Adrenal gland (tissue), 12 donors: ENCODE results near the gene STK32C. TPM values are rescaled to one million over a fixed set of nuclear protein-coding genes. Genes with fewer than 3 reads are reported as not detected.
"Not testable (repeated sequence)": the region's sequence is repeated elsewhere in the genome, so short reads cannot be mapped to it uniquely, and the experiment has no call there.

Experiments used
- DNase-seq, 7 donors: peaks; one replicate each; pipeline ENCODE4 v3.0.0-alpha.2; 2019 to 2020
- H3K27ac ChIP-seq, 5 donors: fragments of 200-600 bp; sonication (generic) in 4 of 5; 1 replicate in 3 of 5; 2 replicates in 2 of 5; pipeline versions ENCODE4 v1.5.1 to v1.8.0; 2016 to 2020; ENCODE audit warnings: mild to moderate bottlenecking in 1 of 5
- H3K27me3 ChIP-seq: fragments of 200-600 bp; 2 replicates; pipeline ENCODE4 v1.8.0; 2021
- H3K36me3 ChIP-seq, 2 donors: fragments of 200-600 bp; replicated peaks in 1 of 2; 1 replicate in 1 of 2; 2 replicates in 1 of 2; pipeline versions ENCODE4 v1.5.1 to v1.8.0; 2018 to 2022
- H3K4me1 ChIP-seq, 2 donors: fragments of 200-600 bp; replicated peaks in 1 of 2; 1 replicate in 1 of 2; 2 replicates in 1 of 2; pipeline versions ENCODE4 v1.5.1 to v1.8.0; 2018 to 2021
- H3K4me3 ChIP-seq, 4 donors: fragments of 200-600 bp; sonication (generic) in 3 of 4; one replicate each; pipeline ENCODE4 v1.5.1; 2016 to 2018
- H3K9me3 ChIP-seq, 3 donors: fragments of 200-600 bp; sonication (generic) in 1 of 3; replicated peaks in 1 of 3; 1 replicate in 2 of 3; 2 replicates in 1 of 3; pipeline versions ENCODE4 v1.5.1 to v1.8.0; 2016 to 2021
- POLR2A ChIP-seq, 2 donors: fragments of 450-650 bp; IDR thresholded peaks; one replicate each; pipeline ENCODE4 v1.6.1; 2017; ENCODE audit warnings: antibody characterized with exemption in 2 of 2, mild to moderate bottlenecking in 2 of 2, moderate library complexity in 1 of 2
- WGBS, 4 donors: extraction: QIAGEN DNeasy Blood & Tissue Kit in 2 of 4; methylation state at CpG; one replicate each; pipeline versions ENCODE4 v1.1.5 to v1.1.7; 2013 to 2017; 5-methylcytosine and 5-hydroxymethylcytosine counted together
- intact Hi-C, 2 donors: fragments of 100-400 bp; cut with DNase I; formaldehyde crosslinking; loops; one replicate each; pipeline versions ENCODE4 v1.14.1 to v1.15.0; 2022 to 2023
- polyA plus RNA-seq, 3 donors: library from polyadenylated mRNA; stranded (reverse); fragments of 200-250 nt in 2 of 3; fragments of 350-450 nt in 1 of 3; fragmentation: Illumina TruSeq in 1 of 3; extraction: RNeasy Lipid Tissue Mini Kit (QIAGEN cat#74804) in 1 of 3; gene quantifications; one replicate each; pipeline ENCODE4 v1.2.3, GENCODE V29; 2013 to 2014
- total RNA-seq, 9 donors: library from RNA; depleted of rRNA in 4 of 9; stranded (reverse); fragments of >200 nt in 4 of 9; fragments of 120-200 nt in 1 of 9; fragmentation: NEBNext Ultra II Directional in 1 of 9; extraction: Animal tissue kit (Norgen Biotek cat#: 25700) in 1 of 9; gene quantifications; one replicate each; pipeline versions ENCODE4 v1.1.0 to v1.2.4, GENCODE V29; 2013 to 2023
- TF ChIP-seq, protein P1 (sequence below), 6 experiments: fragments of 450-650 bp in 4 of 6; fragments of 200-600 bp in 2 of 6; sonication (generic) in 1 of 6; IDR thresholded peaks; 1 replicate in 5 of 6; 2 replicates in 1 of 6; pipeline versions ENCODE4 v1.5.1 to v1.8.0; 2016 to 2021; ENCODE audit warnings: antibody characterized with exemption in 6 of 6, mild to moderate bottlenecking in 2 of 6, moderate library complexity in 1 of 6
- donor health status: healthy with polysubstance abuse.
- donor health status: Bipolar disorder and iron deficiency.
- donor health status: DM: yes; HTN: yes; CAD: no.
- donor health status: DM: no; HTN: no; CAD: no.
- donor health status: DM: no; HTN: no; CAD: no.
- donor health status: DM: yes; HTN: yes; CAD: no.

The STK32C gene
- total and polyA plus RNA-seq, 12 donors = 2.8 to 36.5 (median 15.9) TPM

GRCh38 chr10:132222726-132223125 is 85.0 kb downstream of the STK32C start:
- DNase-seq = no peak
- H3K4me1 ChIP-seq = no peaks in the 10 kb centered on the region
- WGBS, 4 donors = 67 to 73% (median 71%) methylated on average over 3 to 21 of the region's 21 CpGs
- TF ChIP-seq POLR2A (IDR thresholded peaks at IDR 0.05) = no peak
- H3K9me3 ChIP-seq = no peaks in the 10 kb centered on the region
- no peak overlapping the region for H3K4me3 ChIP-seq
- intact Hi-C loops = loop anchor here (5.0 kb wide), 2 partner anchors 130 to 230 kb away; no protein-coding TSS in a partner anchor
- no peaks in the 10 kb centered on the region for H3K36me3 ChIP-seq
- H3K27me3 ChIP-seq = no peaks in the 10 kb centered on the region
- H3K27ac ChIP-seq = no peak overlapping the region

GRCh38 chr10:132220996-132221395 is 86.8 kb downstream of the STK32C start:
- intact Hi-C loops = loop anchor here (5.0 kb wide), 2 partner anchors 131 to 231 kb away; no protein-coding TSS in a partner anchor
- WGBS, 4 donors = 78 to 92% (median 89%) methylated on average over 13 to 18 of the region's 18 CpGs
- DNase-seq, H3K9me3 ChIP-seq, H3K4me3 ChIP-seq, H3K27me3 ChIP-seq, H3K36me3 ChIP-seq, H3K4me1 ChIP-seq, H3K27ac ChIP-seq: not testable (repeated sequence)

GRCh38 chr10:132220061-132220460 is 87.7 kb downstream of the STK32C start:
- intact Hi-C loops = loop anchor here (5.0 kb wide), 2 partner anchors 132 to 232 kb away; no protein-coding TSS in a partner anchor

GRCh38 chr10:132219486-132219885 is 88.3 kb downstream of the STK32C start:
- H3K4me3 ChIP-seq = no peak overlapping the region
- no peaks in the 10 kb centered on the region for H3K4me1 ChIP-seq
- H3K27me3 ChIP-seq = no peaks in the 10 kb centered on the region
- no peak overlapping the region for H3K27ac ChIP-seq
- WGBS, 4 donors = 83 to 100% (median 87%) methylated on average over 1 to 7 of the region's 7 CpGs; no CpG with 5 or more reads in 1 of the 4 donors
- DNase-seq = no peak
- no peaks in the 10 kb centered on the region for H3K36me3 ChIP-seq
- peaks cover 0 to 5% (median 0%) of the 10 kb centered on the region in 3 donors for H3K9me3 ChIP-seq
- intact Hi-C loops = loop anchor here in 1 of 2 donors (10.0 kb wide), 1 partner anchor 425 kb away; no protein-coding TSS in a partner anchor
- TF ChIP-seq, protein P1, sequence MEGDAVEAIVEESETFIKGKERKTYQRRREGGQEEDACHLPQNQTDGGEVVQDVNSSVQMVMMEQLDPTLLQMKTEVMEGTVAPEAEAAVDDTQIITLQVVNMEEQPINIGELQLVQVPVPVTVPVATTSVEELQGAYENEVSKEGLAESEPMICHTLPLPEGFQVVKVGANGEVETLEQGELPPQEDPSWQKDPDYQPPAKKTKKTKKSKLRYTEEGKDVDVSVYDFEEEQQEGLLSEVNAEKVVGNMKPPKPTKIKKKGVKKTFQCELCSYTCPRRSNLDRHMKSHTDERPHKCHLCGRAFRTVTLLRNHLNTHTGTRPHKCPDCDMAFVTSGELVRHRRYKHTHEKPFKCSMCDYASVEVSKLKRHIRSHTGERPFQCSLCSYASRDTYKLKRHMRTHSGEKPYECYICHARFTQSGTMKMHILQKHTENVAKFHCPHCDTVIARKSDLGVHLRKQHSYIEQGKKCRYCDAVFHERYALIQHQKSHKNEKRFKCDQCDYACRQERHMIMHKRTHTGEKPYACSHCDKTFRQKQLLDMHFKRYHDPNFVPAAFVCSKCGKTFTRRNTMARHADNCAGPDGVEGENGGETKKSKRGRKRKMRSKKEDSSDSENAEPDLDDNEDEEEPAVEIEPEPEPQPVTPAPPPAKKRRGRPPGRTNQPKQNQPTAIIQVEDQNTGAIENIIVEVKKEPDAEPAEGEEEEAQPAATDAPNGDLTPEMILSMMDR (IDR thresholded peaks at IDR 0.05) = no peak
- TF ChIP-seq POLR2A (IDR thresholded peaks at IDR 0.05) = no peak

More at GRCh38 chr10:132220061-132220460, 87.7 kb downstream of the STK32C start:
- H3K27ac ChIP-seq = no peak overlapping the region
- 95 to 96% (median 95%) methylated on average over 9 of the region's 9 CpGs for WGBS, 4 donors
- no peak overlapping the region for H3K4me3 ChIP-seq
- no peak for DNase-seq
- H3K4me1 ChIP-seq = no peaks in the 10 kb centered on the region
- no peaks in the 10 kb centered on the region for H3K36me3 ChIP-seq
- H3K27me3 ChIP-seq = no peaks in the 10 kb centered on the region
- H3K9me3 ChIP-seq = peaks cover 0 to 5% (median 0%) of the 10 kb centered on the region in 3 donors
- TF ChIP-seq, protein P1 (IDR thresholded peaks at IDR 0.05) = no peak
- no peak for TF ChIP-seq POLR2A (IDR thresholded peaks at IDR 0.05)

DNA sequence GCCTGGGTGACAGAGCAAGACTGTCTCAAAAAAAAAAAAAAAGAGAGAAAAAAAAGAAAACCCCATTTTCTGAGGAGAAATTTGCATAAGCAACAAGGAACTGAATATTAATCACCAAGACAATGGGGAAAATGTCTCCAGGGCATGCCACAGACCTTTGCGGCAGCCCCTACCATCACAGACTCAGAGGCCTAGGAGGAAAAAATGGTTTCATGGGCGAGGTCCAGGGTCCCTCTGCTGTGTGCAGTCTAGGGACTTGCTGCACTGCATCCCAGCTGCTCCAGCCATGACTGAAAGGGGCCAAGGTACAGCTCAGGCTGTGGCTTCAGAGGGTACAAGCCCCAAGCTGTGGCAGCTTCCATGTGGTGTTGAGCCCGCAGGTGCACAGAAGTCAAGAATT is 91.3 kb downstream of the STK32C start:
- not testable (repeated sequence) for H3K27ac ChIP-seq, H3K36me3 ChIP-seq, H3K27me3 ChIP-seq, H3K4me3 ChIP-seq, DNase-seq, H3K9me3 ChIP-seq, H3K4me1 ChIP-seq
- WGBS, 4 donors = 84 to 90% (median 89%) methylated on average over 2 to 3 of the region's 3 CpGs
- intact Hi-C loops = loop anchor here in 1 of 2 donors (10.0 kb wide), 1 partner anchor 428 kb away; no protein-coding TSS in a partner anchor

- Histone ChIP-seq H3K4me3 (no peak overlapping the region), H3K4me1 (no peaks in the 10 kb centered on the region), H3K36me3 (no peaks in the 10 kb centered on the region), H3K27me3 (no peaks in the 10 kb centered on the region), H3K27ac (no peak overlapping the region), H3K9me3 (peaks cover 0 to 5% (median 0%) of the 10 kb centered on the region in 3 donors)
- WGBS, 4 donors = 56 to 74% (median 67%) methylated on average over 4 of the region's 4 CpGs
- DNase-seq = no peak
- intact Hi-C loops = loop anchor here in 1 of 2 donors (10.0 kb wide), 1 partner anchor 431 kb away; no protein-coding TSS in a partner anchor
- no peak for TF ChIP-seq POLR2A (IDR thresholded peaks at IDR 0.05)
- TF ChIP-seq, protein P1 (IDR thresholded peaks at IDR 0.05) = no peak
Observed at GRCh38 chr10:132213917-132214316, 93.8 kb downstream of the STK32C start.
